ENCODE results near the gene HDDC2.
A peak's percentile ranks its signal among the peaks of the same experiment; 100 is the strongest.

Gene HDDC2

DNA sequence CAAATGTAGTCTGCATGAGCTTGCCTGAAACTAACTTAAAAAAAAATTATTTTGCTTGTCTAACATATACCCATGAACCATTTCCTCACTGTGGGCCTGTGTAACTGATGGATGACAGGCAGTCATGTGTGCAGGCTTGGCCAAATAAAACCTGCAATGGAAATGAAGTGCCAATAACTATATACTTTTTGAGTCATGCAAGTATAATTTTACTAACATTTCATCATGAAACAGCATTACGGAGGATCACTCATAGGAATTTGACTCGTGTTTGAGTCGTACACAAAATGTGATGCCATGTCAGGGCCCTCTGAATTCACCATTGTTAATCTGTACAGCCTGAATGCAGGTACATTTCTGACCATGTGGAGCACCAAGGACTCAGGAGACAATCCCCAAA is 46.6 kb downstream of the HDDC2 start:
- DNase-seq (ENCODE audit: low read depth) = peak; percentile 63

DNA sequence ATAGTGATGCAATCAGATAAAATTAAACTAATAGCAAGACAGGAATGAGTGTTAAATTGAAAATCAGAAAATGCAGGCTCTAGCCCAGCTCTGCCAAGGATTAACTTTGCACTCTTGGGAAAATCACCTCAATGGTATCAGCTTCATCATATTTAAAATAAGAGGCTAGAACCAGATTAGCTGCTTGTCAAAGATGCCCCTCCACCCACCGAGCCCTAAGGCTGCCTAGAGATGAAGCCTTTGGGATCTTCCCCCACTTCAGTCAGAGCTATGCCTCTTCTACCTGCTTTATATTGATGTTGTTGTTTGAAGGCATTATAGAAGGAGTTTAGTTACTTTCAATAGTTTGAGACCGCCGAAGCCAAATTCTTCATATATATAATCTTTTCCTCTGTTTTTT is 47.4 kb downstream of the HDDC2 start:
- DNase-seq (ENCODE audit: low read depth) = no peak
- TF ChIP-seq, protein P1, sequence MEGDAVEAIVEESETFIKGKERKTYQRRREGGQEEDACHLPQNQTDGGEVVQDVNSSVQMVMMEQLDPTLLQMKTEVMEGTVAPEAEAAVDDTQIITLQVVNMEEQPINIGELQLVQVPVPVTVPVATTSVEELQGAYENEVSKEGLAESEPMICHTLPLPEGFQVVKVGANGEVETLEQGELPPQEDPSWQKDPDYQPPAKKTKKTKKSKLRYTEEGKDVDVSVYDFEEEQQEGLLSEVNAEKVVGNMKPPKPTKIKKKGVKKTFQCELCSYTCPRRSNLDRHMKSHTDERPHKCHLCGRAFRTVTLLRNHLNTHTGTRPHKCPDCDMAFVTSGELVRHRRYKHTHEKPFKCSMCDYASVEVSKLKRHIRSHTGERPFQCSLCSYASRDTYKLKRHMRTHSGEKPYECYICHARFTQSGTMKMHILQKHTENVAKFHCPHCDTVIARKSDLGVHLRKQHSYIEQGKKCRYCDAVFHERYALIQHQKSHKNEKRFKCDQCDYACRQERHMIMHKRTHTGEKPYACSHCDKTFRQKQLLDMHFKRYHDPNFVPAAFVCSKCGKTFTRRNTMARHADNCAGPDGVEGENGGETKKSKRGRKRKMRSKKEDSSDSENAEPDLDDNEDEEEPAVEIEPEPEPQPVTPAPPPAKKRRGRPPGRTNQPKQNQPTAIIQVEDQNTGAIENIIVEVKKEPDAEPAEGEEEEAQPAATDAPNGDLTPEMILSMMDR (conservative IDR thresholded peaks at IDR 0.05; ENCODE audit: control insufficient read depth, insufficient read depth, low read depth, low read length) = no peak
- no peak overlapping the region for H3K4me3 ChIP-seq (ENCODE audit: control insufficient read depth, low read depth, low read length)

More for the DNA sequence above, 46.6 kb downstream of the HDDC2 start:
- H3K4me3 ChIP-seq (ENCODE audit: control insufficient read depth, low read depth, low read length) = no peak overlapping the region
- TF ChIP-seq, protein P1 (conservative IDR thresholded peaks at IDR 0.05; ENCODE audit: control insufficient read depth, insufficient read depth, low read depth, low read length) = no peak

DNA sequence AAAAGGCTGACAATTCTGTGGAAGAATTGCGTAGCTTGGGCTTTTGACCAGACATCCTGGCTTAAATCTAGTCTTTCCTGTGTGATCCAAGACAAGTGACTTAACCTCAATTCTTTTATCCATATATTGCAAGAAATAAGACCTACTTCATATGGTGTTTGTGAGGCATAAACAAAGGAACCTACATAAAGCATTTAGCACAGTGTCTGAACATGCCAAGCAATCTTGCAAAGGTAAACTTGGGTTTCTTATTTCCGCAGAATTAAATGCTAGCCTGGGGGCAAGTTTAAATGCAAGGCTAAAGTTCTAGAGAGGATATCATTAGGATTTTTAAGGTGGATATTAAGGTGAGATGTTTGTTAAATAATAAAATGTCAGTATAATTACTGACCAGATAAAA is 47.9 kb downstream of the HDDC2 start:
- H3K4me3 ChIP-seq (ENCODE audit: control insufficient read depth, low read depth, low read length) = no peak overlapping the region
- TF ChIP-seq, protein P1 (conservative IDR thresholded peaks at IDR 0.05; ENCODE audit: control insufficient read depth, insufficient read depth, low read depth, low read length) = no peak
- no peak for DNase-seq (ENCODE audit: low read depth)

DNA sequence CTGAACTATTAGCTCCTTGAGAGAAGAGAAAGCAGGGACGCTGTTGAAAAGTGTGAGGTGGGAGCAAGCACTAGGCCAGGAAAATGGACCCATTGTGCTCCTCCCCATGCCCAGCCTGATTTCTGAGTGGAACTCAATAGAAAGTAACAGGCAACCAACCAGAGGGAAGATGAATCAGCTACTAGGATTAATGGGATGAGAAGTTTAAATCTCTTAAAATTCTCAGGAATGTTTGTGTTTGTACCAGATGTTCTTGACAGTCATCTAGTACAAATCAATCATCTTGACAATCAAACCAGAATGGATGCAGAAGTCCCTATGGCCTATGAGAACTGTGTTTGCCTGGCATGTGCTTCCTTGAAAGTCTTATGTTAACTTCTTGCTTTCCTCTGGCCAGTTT is 48.9 kb downstream of the HDDC2 start:
- TF ChIP-seq, protein P1 (conservative IDR thresholded peaks at IDR 0.05; ENCODE audit: control insufficient read depth, insufficient read depth, low read depth, low read length) = no peak
- no peak overlapping the region for H3K4me3 ChIP-seq (ENCODE audit: control insufficient read depth, low read depth, low read length)
- peak; percentile 41 for DNase-seq (ENCODE audit: low read depth)

DNA sequence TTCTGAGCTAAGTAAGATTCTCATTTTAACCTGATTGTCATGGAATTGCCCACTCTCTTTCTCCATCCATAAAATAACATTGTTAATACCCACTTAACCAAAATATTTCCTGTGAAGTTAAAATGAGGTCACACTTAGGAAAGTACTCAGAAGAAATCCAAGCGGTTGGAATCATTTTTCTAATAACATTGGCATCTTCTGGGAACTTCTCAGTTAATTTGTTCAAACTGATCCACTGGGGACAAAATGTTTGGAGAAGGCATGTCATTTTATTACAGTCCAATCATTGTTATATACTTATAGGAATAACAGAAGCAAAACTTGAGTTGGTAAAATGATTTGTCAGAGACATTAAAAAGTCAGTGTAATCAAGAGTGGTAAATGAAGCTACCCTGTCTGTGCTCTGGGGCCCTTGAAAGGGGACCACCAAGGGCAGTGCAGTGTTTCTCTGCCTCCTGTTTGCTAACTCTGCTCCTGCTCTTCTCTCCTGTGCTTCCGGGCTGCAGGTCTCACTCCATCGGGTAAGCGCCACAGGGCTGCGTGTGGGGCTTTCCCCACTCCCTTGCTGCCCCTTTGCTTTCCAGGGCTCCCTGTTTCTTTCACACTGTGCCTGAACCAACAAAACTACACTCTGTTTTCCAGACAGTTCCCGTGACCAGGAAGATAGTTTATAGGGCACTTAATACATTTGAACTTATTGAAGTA is 50.1 kb downstream of the HDDC2 start:
- no peak overlapping the region for H3K4me3 ChIP-seq (ENCODE audit: control insufficient read depth, low read depth, low read length)
- TF ChIP-seq, protein P1 (conservative IDR thresholded peaks at IDR 0.05; ENCODE audit: control insufficient read depth, insufficient read depth, low read depth, low read length) = no peak
- no peak for DNase-seq (ENCODE audit: low read depth)

DNA sequence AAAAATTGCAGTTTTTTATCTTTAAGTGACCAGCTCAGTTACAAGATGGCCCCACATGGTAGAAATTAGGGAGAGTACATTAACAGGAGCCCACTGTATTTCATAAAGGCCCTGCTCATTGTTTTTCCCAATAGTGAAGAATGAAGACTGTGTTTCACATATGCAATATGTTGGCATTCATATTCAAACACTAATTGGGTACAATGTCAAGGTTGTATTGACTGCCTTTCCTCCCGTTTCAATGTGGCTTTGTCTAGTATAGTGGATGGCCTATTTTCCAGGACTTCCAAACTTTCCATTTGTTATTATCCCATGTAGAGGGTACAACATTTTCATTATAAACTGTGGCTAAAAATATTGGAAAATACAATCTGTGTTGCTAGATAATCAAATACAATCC is 51.3 kb downstream of the HDDC2 start:
- DNase-seq (ENCODE audit: low read depth) = no peak
- TF ChIP-seq, protein P1 (conservative IDR thresholded peaks at IDR 0.05; ENCODE audit: control insufficient read depth, insufficient read depth, low read depth, low read length) = no peak
- H3K4me3 ChIP-seq (ENCODE audit: control insufficient read depth, low read depth, low read length) = no peak overlapping the region

Measured in fibroblast of mammary gland (primary cell).